Cardiac ventricle fibroblast (primary cell): ENCODE results near the gene DCK. TPM values are rescaled to one million over a fixed set of nuclear protein-coding genes. Genes with fewer than 3 reads are reported as not detected.

Experiments
- total RNA-seq: library from RNA; depleted of rRNA; stranded (reverse); fragments of >200 nt; gene quantifications from 2 replicates; pipeline ENCODE4 v1.2.3, GENCODE V29; 2015

Gene DCK
- 4.5 and 6.0 TPM in 2 replicates for total RNA-seq

DNA sequence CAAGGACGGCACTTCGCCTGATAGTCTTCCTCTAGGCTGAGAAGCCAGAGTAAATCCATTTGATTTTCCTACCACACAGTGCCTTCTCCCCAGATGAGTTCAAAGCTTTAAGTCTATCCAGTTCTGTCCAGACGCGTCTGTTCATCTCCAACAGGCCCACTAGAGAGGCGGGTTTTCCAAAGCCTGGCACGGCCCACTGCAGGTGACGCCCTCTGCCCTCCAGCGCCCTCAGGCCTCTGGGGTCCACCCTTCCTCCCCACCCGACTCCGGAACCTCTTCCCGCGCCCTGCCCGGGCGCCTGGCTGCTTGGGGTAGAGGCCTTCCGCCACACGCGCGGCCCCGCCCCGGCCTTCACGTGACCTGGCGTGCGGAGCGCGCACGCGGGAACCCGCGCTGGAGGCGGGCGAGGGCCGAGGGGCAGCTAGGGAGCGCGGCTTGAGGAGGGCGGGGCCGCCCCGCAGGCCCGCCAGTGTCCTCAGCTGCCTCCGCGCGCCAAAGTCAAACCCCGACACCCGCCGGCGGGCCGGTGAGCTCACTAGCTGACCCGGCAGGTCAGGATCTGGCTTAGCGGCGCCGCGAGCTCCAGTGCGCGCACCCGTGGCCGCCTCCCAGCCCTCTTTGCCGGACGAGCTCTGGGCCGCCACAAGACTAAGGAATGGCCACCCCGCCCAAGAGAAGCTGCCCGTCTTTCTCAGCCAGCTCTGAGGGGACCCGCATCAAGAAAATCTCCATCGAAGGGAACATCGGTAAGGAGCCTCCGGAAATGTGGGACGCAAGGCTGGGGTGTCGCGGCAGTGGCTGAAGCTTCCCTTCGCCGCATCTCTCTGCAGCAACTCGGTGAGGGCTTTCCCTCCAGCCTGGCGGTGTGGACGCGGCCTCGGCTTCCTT, at the start of gene DCK:
DCK (plus strand) TSS at position 469 of the 888 bp plus-strand sequence; CDS start at position 656, 187 bp downstream.

Other genes starting within 250 kb of the DCK start
- gene GRSF1, start 153.8 kb upstream of the DCK start, total RNA-seq: 50.8 and 61.3 TPM in 2 replicates
- gene MOB1B, start 91.3 kb upstream of the DCK start, total RNA-seq: 6.9 and 9.2 TPM in 2 replicates